ENCODE data around the gene TNIP1. TPM values are rescaled to one million over a fixed set of nuclear protein-coding genes. Genes with fewer than 3 reads are reported as not detected.

TNIP1 gene
- total RNA-seq, 1 donor from 2014 or later = 120 TPM

DNA sequence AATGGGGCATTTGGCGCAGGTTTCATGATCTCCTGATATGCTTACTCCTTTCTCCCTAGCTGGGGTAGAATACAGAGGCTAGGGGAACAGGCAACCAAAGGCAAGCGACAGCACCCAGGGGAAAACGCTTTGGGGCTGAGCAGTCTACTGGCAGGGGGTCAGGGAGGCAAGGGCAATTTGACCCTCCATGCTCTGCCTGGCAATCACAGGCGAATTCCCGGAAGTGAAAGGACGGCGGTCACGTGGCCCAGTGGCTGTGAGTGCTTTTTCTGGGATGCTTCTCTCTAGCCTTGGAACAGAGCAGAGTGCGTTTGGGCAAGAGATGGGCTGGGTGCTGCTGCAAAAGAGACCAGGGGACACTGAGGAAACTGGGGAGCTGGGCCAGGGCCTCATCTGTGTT is 54.7 kb downstream of the TNIP1 start:
- Histone ChIP-seq H3K4me3 (peak overlapping the region; percentile 82), H3K27ac (peak overlapping the region; percentile 97), H3K36me3 (peaks cover 72% of the 10 kb centered on the region), H3K4me1 (peaks cover 52% of the 10 kb centered on the region), H3K9me3 (no peaks in the 10 kb centered on the region), H3K27me3 (no peaks in the 10 kb centered on the region)
- ATAC-seq = no peak
- DNase-seq = no peak
- TF ChIP-seq, protein P1, sequence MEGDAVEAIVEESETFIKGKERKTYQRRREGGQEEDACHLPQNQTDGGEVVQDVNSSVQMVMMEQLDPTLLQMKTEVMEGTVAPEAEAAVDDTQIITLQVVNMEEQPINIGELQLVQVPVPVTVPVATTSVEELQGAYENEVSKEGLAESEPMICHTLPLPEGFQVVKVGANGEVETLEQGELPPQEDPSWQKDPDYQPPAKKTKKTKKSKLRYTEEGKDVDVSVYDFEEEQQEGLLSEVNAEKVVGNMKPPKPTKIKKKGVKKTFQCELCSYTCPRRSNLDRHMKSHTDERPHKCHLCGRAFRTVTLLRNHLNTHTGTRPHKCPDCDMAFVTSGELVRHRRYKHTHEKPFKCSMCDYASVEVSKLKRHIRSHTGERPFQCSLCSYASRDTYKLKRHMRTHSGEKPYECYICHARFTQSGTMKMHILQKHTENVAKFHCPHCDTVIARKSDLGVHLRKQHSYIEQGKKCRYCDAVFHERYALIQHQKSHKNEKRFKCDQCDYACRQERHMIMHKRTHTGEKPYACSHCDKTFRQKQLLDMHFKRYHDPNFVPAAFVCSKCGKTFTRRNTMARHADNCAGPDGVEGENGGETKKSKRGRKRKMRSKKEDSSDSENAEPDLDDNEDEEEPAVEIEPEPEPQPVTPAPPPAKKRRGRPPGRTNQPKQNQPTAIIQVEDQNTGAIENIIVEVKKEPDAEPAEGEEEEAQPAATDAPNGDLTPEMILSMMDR (IDR thresholded peaks at IDR 0.05) = no peak
- intact Hi-C loops (cut with DNase I) = no loop called here

- DNase-seq = no peak
- peak overlapping the region; percentile 82 for H3K4me3 ChIP-seq
These were observed 55.6 kb downstream of the TNIP1 start for GRCh38 chr5:151025250-151025606.

GRCh38 chr5:151024440-151025249 is 56.2 kb downstream of the TNIP1 start:
- Histone ChIP-seq H3K4me3 (peak overlapping the region; percentile 82), H3K27ac (peak overlapping the region; percentile 97), H3K9me3 (no peaks in the 10 kb centered on the region), H3K4me1 (peaks cover 49% of the 10 kb centered on the region), H3K36me3 (peaks cover 64% of the 10 kb centered on the region), H3K27me3 (no peaks in the 10 kb centered on the region)
- intact Hi-C loops (cut with DNase I) = no loop called here
- ATAC-seq (no peak), DNase-seq (no peak)
- TF ChIP-seq, protein P1 (IDR thresholded peaks at IDR 0.05) = no peak

More at GRCh38 chr5:151025250-151025606, 55.6 kb downstream of the TNIP1 start:
- TF ChIP-seq, protein P1 (IDR thresholded peaks at IDR 0.05) = no peak
- H3K9me3 ChIP-seq = no peaks in the 10 kb centered on the region
- ATAC-seq = no peak
- peak overlapping the region; percentile 97 for H3K27ac ChIP-seq
- H3K36me3 ChIP-seq = peaks cover 70% of the 10 kb centered on the region
- H3K4me1 ChIP-seq = peaks cover 48% of the 10 kb centered on the region
- intact Hi-C loops (cut with DNase I) = no loop called here
- no peaks in the 10 kb centered on the region for H3K27me3 ChIP-seq

DNA sequence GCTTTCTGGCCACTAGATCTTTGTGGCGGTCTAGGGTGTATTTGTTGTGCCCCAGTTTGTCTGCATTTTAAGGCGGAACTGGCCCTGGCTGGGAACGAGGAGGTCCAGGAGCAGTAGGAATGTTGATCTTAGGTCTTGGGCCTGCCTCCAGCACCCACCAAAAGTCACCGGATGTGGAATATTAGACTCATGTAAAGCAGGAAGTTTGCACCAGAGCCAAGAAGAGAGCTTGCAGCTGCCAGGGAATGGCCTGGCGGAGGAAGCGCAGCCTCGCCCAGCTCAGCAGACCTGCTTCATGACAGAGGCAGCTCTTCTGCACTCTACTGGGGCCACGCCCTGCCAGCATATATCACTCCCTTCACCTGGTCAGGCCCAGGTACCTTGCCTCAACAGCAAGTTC is 57.2 kb downstream of the TNIP1 start:
- Histone ChIP-seq H3K36me3 (peaks cover 54% of the 10 kb centered on the region), H3K4me3 (peak overlapping the region; percentile 82), H3K4me1 (peaks cover 51% of the 10 kb centered on the region)

DNA sequence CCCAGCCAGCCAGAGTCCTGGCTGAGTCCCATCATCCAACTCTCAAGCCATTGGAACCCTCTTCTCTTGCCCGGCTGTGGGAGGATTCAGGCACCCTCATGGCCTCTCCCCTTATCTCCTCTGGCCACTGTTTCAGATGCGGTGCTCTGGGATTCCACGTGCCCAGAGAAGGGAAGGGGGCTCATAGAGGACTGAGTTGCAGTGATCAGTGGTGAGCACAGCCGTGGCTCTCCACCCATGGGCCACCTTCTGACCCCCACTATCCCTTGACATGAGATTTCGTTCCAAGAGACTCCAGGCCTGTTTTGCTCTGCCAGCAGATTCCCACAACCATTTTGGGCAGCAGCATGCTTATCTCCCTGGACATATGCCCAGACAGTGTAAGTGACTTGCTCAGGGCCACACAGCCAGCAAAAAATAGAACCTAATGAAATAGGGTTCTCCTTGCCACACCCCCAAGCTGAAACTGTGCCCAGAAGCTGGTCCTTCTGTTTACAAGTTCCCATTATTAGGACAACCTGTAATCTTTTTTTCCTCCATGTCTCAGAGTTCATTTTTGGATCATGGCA is 57.7 kb downstream of the TNIP1 start:
- Histone ChIP-seq H3K4me3 (peak overlapping the region; percentile 82), H3K4me1 (peaks cover 51% of the 10 kb centered on the region), H3K36me3 (peaks cover 49% of the 10 kb centered on the region), H3K27me3 (no peaks in the 10 kb centered on the region), H3K9me3 (no peaks in the 10 kb centered on the region), H3K27ac (peak overlapping the region; percentile 97)
- TF ChIP-seq, protein P1 (IDR thresholded peaks at IDR 0.05) = no peak
- ATAC-seq (no peak), DNase-seq (no peak)
- intact Hi-C loops (cut with DNase I) = no loop called here

More for the DNA sequence above, 57.2 kb downstream of the TNIP1 start:
- no peaks in the 10 kb centered on the region for H3K27me3 ChIP-seq
- ATAC-seq (peak; percentile 11), DNase-seq (peak; percentile 72)
- H3K9me3 ChIP-seq = no peaks in the 10 kb centered on the region
- H3K27ac ChIP-seq = peak overlapping the region; percentile 97
- TF ChIP-seq, protein P1 (IDR thresholded peaks at IDR 0.05) = no peak
- intact Hi-C loops (cut with DNase I) = no loop called here

Measured in upper lobe of right lung (tissue), 1 donor.